Esophagus muscularis mucosa (tissue), 4 donors: ENCODE measurements around the gene PDCD4. TPM values are rescaled to one million over a fixed set of nuclear protein-coding genes. Genes with fewer than 3 reads are reported as not detected.
A peak's percentile ranks its signal among the peaks of the same experiment; 100 is the strongest.

ENCODE experiments used
- DNase-seq: peaks from one replicate; pipeline ENCODE4 v3.0.0-alpha.2; 2017; ENCODE audit errors: extremely low spot score
- H3K27ac ChIP-seq, 4 donors: fragments of 200-600 bp; sonication (generic); replicated peaks in 1 of 4; 1 replicate in 3 of 4; 2 replicates in 1 of 4; pipeline ENCODE4 v1.5.1; 2016 to 2019; ENCODE audit warnings: mild to moderate bottlenecking in 1 of 4
- H3K27me3 ChIP-seq, 4 donors: fragments of 200-600 bp; sonication (generic); one replicate each; pipeline versions ENCODE4 v1.5.1 to v1.6.0; 2016 to 2019
- H3K36me3 ChIP-seq, 4 donors: fragments of 200-600 bp; sonication (generic); one replicate each; pipeline ENCODE4 v1.5.1; 2016 to 2019
- H3K4me1 ChIP-seq, 4 donors: fragments of 200-600 bp; sonication (generic); one replicate each; pipeline ENCODE4 v1.5.1; 2016 to 2019
- H3K4me3 ChIP-seq, 4 donors: fragments of 200-600 bp; sonication (generic); 1 replicate in 2 of 4; 2 replicates in 2 of 4; pipeline ENCODE4 v1.5.1; 2016 to 2019; ENCODE audit warnings: mild to moderate bottlenecking in 4 of 4, moderate library complexity in 1 of 4
- H3K9me3 ChIP-seq, 4 donors: fragments of 200-600 bp; sonication (generic); 1 replicate in 3 of 4; 2 replicates in 1 of 4; pipeline ENCODE4 v1.5.1; 2016 to 2019
- CTCF ChIP-seq, 3 experiments: fragments of 200-600 bp in 2 of 3; fragments of 450-650 bp in 1 of 3; sonication (generic) in 2 of 3; IDR thresholded peaks; one replicate each; pipeline ENCODE4 v1.5.1; 2017 to 2019; ENCODE audit warnings: antibody characterized with exemption in 3 of 3, mild to moderate bottlenecking in 2 of 3, moderate library complexity in 1 of 3
- EP300 ChIP-seq: sonication (generic); formaldehyde crosslinking; IDR thresholded peaks from one replicate; pipeline ENCODE4 v1.6.1; 2017; ENCODE audit warnings: antibody characterized with exemption
- POLR2A ChIP-seq: fragments of 450-650 bp; IDR thresholded peaks from one replicate; pipeline ENCODE4 v1.6.1; 2017; ENCODE audit warnings: antibody characterized with exemption, moderate library complexity, mild to moderate bottlenecking, low read depth
- POLR2AphosphoS5 ChIP-seq, 2 donors: sonication (generic); formaldehyde crosslinking; IDR thresholded peaks; one replicate each; pipeline ENCODE4 v1.6.1; 2017; ENCODE audit warnings: antibody characterized with exemption in 2 of 2
- WGBS: methylation state at CpG from one replicate; pipeline ENCODE4 v1.1.5; 2018; 5-methylcytosine and 5-hydroxymethylcytosine counted together
- intact Hi-C: fragments of 100-400 bp; cut with DNase I; formaldehyde crosslinking; loops from one replicate; pipeline ENCODE4 v1.15.1; 2023
- total RNA-seq, 4 donors: library from RNA; depleted of rRNA; stranded (reverse); fragments of >200 nt; gene quantifications; one replicate each; pipeline versions ENCODE4 v1.1.0 to v1.2.1, GENCODE V29; 2016

PDCD4 gene
- total RNA-seq, 4 donors from 2014 or later = 65.6 to 97.7 (median 78.3) TPM

- no peak overlapping the region for H3K4me3 ChIP-seq
Measured at GRCh38 chr10:110853921-110854605, 17.7 kb upstream of the PDCD4 start.

GRCh38 chr10:110857265-110858171, 14.2 kb upstream of the PDCD4 start:
- no peak for DNase-seq
- Histone ChIP-seq H3K4me1 (peaks cover 20 to 26% (median 23%) of the 10 kb centered on the region in 4 donors), H3K27me3 (no peaks in the 10 kb centered on the region), H3K27ac (no peak overlapping the region), H3K36me3 (no peaks in the 10 kb centered on the region), H3K9me3 (no peaks in the 10 kb centered on the region), H3K4me3 (no peak overlapping the region)
- TF ChIP-seq POLR2AphosphoS5 (IDR thresholded peaks at IDR 0.05) (peak; percentile 14 to 34), EP300 (no peak), POLR2A (no peak), CTCF (IDR thresholded peaks at IDR 0.05) (no peak)
- WGBS = 54% methylated on average over 10 of the region's 12 CpGs
- intact Hi-C loops = no loop called here

More at GRCh38 chr10:110853921-110854605, 17.7 kb upstream of the PDCD4 start:
- TF ChIP-seq EP300 (no peak), POLR2AphosphoS5 (IDR thresholded peaks at IDR 0.05) (no peak), CTCF (IDR thresholded peaks at IDR 0.05) (no peak), POLR2A (no peak)
- no peak overlapping the region for H3K27ac ChIP-seq
- DNase-seq = no peak
- no peaks in the 10 kb centered on the region for H3K27me3 ChIP-seq
- H3K4me1 ChIP-seq = peaks cover 3 to 13% (median 11%) of the 10 kb centered on the region in 4 donors
- no peaks in the 10 kb centered on the region for H3K9me3 ChIP-seq
- no peaks in the 10 kb centered on the region for H3K36me3 ChIP-seq
- intact Hi-C loops = no loop called here

GRCh38 chr10:110858297-110858934, 13.3 kb upstream of the PDCD4 start:
- Histone ChIP-seq H3K4me1 (peaks cover 20 to 26% (median 23%) of the 10 kb centered on the region in 4 donors), H3K27me3 (no peaks in the 10 kb centered on the region), H3K36me3 (no peaks in the 10 kb centered on the region), H3K9me3 (no peaks in the 10 kb centered on the region), H3K4me3 (no peak overlapping the region), H3K27ac (no peak overlapping the region)
- DNase-seq = no peak
- 68% methylated on average over 1 of the region's 1 CpG for WGBS
- intact Hi-C loops = no loop called here
- TF ChIP-seq CTCF (IDR thresholded peaks at IDR 0.05) (no peak), POLR2A (no peak), POLR2AphosphoS5 (IDR thresholded peaks at IDR 0.05) (no peak), EP300 (no peak)

GRCh38 chr10:110859206-110859972, 12.3 kb upstream of the PDCD4 start:
- Histone ChIP-seq H3K36me3 (no peaks in the 10 kb centered on the region), H3K27ac (peak overlapping the region; percentile 3 to 72 (median 54)), H3K27me3 (no peaks in the 10 kb centered on the region), H3K9me3 (no peaks in the 10 kb centered on the region), H3K4me3 (no peak overlapping the region), H3K4me1 (peaks cover 20 to 26% (median 23%) of the 10 kb centered on the region in 4 donors)
- WGBS = 75% methylated on average over 5 of the region's 6 CpGs
- TF ChIP-seq POLR2A (no peak), EP300 (no peak), POLR2AphosphoS5 (IDR thresholded peaks at IDR 0.05) (no peak), CTCF (IDR thresholded peaks at IDR 0.05) (no peak)
- DNase-seq = no peak
- intact Hi-C loops = no loop called here
